Measurements from ENCODE around the gene RHOC. TPM values are rescaled to one million over a fixed set of nuclear protein-coding genes. Genes with fewer than 3 reads are reported as not detected.
A peak's percentile ranks its signal among the peaks of the same experiment; 100 is the strongest.

The RHOC gene
- total RNA-seq, 1 experiment from 2014 or later: 68.9 TPM

DNA sequence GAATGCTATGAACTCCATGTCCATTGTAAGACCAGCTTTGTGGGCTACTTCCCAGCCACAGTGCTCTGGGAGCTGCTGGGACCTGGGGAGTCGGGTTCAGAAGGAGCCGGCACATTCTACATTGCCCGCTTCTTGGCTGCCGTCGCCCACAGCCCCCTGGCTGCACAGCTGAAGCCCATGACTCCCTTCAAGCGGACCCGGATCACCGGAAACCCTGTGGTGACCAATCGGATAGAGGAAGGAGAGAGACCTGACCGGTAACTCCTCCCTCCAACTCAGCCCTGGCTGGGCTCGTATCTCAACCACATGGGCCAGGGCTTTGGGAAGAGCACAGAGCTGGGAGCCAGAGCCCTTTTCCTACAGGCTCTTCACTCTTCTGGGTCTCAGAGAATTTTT lies 17.1 kb downstream of the RHOC start:
- peaks cover 14% of the 10 kb centered on the region for H3K4me1 Mint-ChIP-seq
- CTCF ChIA-PET: interaction anchor here (0.6 to 1.3 kb wide), 3 partner anchors 15 to 69 kb away, joined by 3 to 4 read pairs (median 3); no protein-coding TSS in a partner anchor
- ATAC-seq (peak; percentile 22; the same call in 1 of the 2 replicates), DNase-seq (ENCODE audit: low spot score) (no peak)
- no peak overlapping the region for H3K4me3 Mint-ChIP-seq
- H3K27ac Mint-ChIP-seq: no peak overlapping the region
- TF ChIP-seq GTF2I (CRISPR knock-in tag; conservative IDR thresholded peaks at IDR 0.05): no peak
- TF ChIP-seq, protein P1, sequence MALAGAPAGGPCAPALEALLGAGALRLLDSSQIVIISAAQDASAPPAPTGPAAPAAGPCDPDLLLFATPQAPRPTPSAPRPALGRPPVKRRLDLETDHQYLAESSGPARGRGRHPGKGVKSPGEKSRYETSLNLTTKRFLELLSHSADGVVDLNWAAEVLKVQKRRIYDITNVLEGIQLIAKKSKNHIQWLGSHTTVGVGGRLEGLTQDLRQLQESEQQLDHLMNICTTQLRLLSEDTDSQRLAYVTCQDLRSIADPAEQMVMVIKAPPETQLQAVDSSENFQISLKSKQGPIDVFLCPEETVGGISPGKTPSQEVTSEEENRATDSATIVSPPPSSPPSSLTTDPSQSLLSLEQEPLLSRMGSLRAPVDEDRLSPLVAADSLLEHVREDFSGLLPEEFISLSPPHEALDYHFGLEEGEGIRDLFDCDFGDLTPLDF (CRISPR knock-in tag; IDR thresholded peaks at IDR 0.05): no peak
- TF ChIP-seq SP1 (CRISPR knock-in tag; conservative IDR thresholded peaks at IDR 0.05): no peak
- no peak for TF ChIP-seq ZNF671 (CRISPR knock-in tag; IDR thresholded peaks at IDR 0.05)
- TF ChIP-seq, protein P2, sequence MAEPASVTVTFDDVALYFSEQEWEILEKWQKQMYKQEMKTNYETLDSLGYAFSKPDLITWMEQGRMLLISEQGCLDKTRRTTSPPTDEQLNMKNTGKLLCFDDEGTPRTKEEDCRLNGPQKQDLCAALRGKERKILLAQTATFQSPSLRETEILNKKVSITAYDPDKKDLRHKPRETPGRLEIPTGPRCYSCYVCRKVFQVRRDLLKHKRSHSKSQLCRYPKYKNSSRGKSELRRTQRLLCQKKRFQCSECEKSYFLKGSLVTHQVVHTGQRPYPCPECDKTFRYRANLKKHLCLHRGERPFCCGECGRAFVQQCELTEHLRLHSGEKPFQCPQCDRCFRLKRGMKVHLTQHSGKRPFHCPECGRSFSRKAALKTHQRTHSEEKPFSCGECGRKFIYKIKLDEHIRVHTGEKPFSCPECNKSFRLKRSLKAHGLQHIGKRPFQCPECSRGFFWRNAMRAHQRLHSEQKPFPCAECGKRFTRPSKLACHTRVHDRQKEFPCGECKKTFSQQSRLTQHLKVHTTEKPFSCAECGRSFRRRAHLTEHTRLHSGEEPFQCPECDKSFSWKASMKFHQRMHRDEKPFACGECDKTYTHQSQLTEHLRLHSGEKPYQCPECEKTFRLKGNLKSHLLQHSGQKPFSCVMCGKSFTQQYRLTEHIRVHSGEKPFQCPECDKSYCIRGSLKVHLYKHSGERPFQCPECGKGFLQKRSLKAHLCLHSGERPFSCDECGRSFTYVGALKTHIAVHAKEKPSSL (CRISPR knock-in tag; conservative IDR thresholded peaks at IDR 0.05): no peak
- TF ChIP-seq MYBL2 (CRISPR knock-in tag; IDR thresholded peaks at IDR 0.05): no peak
- no peak for TF ChIP-seq TP53 (CRISPR knock-in tag; IDR thresholded peaks at IDR 0.05)
- TF ChIP-seq, protein P3, sequence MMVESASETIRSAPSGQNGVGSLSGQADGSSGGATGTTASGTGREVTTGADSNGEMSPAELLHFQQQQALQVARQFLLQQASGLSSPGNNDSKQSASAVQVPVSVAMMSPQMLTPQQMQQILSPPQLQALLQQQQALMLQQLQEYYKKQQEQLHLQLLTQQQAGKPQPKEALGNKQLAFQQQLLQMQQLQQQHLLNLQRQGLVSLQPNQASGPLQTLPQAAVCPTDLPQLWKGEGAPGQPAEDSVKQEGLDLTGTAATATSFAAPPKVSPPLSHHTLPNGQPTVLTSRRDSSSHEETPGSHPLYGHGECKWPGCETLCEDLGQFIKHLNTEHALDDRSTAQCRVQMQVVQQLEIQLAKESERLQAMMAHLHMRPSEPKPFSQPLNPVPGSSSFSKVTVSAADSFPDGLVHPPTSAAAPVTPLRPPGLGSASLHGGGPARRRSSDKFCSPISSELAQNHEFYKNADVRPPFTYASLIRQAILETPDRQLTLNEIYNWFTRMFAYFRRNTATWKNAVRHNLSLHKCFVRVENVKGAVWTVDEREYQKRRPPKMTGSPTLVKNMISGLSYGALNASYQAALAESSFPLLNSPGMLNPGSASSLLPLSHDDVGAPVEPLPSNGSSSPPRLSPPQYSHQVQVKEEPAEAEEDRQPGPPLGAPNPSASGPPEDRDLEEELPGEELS (CRISPR knock-in tag; IDR thresholded peaks at IDR 0.05): no peak
- TF ChIP-seq, protein P4, sequence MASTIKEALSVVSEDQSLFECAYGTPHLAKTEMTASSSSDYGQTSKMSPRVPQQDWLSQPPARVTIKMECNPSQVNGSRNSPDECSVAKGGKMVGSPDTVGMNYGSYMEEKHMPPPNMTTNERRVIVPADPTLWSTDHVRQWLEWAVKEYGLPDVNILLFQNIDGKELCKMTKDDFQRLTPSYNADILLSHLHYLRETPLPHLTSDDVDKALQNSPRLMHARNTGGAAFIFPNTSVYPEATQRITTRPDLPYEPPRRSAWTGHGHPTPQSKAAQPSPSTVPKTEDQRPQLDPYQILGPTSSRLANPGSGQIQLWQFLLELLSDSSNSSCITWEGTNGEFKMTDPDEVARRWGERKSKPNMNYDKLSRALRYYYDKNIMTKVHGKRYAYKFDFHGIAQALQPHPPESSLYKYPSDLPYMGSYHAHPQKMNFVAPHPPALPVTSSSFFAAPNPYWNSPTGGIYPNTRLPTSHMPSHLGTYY (CRISPR knock-in tag; IDR thresholded peaks at IDR 0.05): no peak
- TF ChIP-seq EMX1 (CRISPR knock-in tag; IDR thresholded peaks at IDR 0.05): no peak
- TF ChIP-seq, protein P5, sequence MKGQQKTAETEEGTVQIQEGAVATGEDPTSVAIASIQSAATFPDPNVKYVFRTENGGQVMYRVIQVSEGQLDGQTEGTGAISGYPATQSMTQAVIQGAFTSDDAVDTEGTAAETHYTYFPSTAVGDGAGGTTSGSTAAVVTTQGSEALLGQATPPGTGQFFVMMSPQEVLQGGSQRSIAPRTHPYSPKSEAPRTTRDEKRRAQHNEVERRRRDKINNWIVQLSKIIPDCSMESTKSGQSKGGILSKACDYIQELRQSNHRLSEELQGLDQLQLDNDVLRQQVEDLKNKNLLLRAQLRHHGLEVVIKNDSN (CRISPR knock-in tag; IDR thresholded peaks at IDR 0.05): no peak
- TF ChIP-seq, protein P6, sequence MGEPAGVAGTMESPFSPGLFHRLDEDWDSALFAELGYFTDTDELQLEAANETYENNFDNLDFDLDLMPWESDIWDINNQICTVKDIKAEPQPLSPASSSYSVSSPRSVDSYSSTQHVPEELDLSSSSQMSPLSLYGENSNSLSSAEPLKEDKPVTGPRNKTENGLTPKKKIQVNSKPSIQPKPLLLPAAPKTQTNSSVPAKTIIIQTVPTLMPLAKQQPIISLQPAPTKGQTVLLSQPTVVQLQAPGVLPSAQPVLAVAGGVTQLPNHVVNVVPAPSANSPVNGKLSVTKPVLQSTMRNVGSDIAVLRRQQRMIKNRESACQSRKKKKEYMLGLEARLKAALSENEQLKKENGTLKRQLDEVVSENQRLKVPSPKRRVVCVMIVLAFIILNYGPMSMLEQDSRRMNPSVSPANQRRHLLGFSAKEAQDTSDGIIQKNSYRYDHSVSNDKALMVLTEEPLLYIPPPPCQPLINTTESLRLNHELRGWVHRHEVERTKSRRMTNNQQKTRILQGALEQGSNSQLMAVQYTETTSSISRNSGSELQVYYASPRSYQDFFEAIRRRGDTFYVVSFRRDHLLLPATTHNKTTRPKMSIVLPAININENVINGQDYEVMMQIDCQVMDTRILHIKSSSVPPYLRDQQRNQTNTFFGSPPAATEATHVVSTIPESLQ (CRISPR knock-in tag; IDR thresholded peaks at IDR 0.05): no peak
- no peak for TF ChIP-seq ELF4 (CRISPR knock-in tag; IDR thresholded peaks at IDR 0.05; ENCODE audit: low read depth)
- TF ChIP-seq, protein P7, sequence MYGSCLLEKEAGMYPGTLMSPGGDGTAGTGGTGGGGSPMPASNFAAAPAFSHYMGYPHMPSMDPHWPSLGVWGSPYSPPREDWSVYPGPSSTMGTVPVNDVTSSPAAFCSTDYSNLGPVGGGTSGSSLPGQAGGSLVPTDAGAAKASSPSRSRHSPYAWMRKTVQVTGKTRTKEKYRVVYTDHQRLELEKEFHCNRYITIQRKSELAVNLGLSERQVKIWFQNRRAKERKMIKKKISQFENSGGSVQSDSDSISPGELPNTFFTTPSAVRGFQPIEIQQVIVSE (CRISPR knock-in tag; IDR thresholded peaks at IDR 0.05; ENCODE audit: borderline replicate concordance): no peak
- POLR2A ChIA-PET: interaction anchor here (1.0 to 1.2 kb wide), 2 partner anchors 15 kb away, joined by 4 read pairs; partner anchors contain the start of gene MOV10
- H3K27me3 Mint-ChIP-seq (ENCODE audit: low read depth): no peaks in the 10 kb centered on the region
- H3K36me3 Mint-ChIP-seq: peaks cover 32% of the 10 kb centered on the region
- H3K9me3 Mint-ChIP-seq: no peaks in the 10 kb centered on the region
